Measurements from ENCODE around the gene DPP9.

DNA sequence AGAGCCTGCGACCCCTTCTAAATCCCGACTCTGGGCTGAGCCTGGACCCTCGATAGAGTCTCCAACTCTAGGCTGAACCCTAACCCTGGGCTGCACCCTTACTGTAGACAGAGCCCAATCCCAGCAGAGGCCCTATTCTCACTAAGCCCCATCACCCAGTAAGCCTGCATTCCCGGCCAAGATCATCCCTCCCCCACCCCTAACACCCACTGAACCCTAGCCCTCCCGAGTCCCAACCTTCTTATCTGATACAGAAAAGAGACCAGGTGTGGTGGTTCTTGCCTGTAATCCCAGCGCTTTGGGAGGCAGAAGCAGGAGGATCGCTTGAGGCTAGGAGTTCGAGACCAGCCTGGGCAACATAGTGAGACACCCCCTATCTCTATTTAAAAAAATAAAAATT, 86.9 kb downstream of the DPP9 start:
- no peak for TF ChIP-seq EZH2 (IDR thresholded peaks at IDR 0.05; ENCODE audit: low read length, missing control alignments)
- no peak for TF ChIP-seq CTCF (conservative IDR thresholded peaks at IDR 0.05 in 1 of 2, IDR thresholded peaks at IDR 0.05 in 1 of 2; ENCODE audit: low read depth in 1 of 2, low read length in 2 of 2)
